ENCODE measurements around the gene EPB41L4A.

EPB41L4A gene

DNA sequence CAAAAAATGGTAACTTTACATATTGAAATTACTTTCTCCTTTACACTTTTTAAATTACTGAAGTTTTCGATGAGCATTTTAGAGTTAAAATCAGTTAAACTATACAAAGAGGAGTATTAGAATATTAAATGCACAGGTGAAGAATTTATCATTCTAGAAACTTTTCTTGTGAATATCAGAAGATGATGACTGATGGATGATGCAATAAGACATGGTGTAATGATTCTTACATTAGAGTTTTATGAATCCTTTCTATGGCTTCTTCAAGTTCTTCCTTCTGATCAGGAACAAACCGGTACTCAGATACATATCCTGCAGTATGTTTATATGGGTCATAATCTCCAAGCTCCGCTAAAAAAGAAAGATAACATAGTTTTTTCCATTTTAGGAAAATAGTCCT, 154.4 kb downstream of the EPB41L4A start:
- H3K4me3 ChIP-seq (ENCODE audit: low read depth, low read length), result no peak overlapping the region
- TF ChIP-seq, protein P1, sequence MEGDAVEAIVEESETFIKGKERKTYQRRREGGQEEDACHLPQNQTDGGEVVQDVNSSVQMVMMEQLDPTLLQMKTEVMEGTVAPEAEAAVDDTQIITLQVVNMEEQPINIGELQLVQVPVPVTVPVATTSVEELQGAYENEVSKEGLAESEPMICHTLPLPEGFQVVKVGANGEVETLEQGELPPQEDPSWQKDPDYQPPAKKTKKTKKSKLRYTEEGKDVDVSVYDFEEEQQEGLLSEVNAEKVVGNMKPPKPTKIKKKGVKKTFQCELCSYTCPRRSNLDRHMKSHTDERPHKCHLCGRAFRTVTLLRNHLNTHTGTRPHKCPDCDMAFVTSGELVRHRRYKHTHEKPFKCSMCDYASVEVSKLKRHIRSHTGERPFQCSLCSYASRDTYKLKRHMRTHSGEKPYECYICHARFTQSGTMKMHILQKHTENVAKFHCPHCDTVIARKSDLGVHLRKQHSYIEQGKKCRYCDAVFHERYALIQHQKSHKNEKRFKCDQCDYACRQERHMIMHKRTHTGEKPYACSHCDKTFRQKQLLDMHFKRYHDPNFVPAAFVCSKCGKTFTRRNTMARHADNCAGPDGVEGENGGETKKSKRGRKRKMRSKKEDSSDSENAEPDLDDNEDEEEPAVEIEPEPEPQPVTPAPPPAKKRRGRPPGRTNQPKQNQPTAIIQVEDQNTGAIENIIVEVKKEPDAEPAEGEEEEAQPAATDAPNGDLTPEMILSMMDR (IDR thresholded peaks at IDR 0.05; ENCODE audit: insufficient read depth, low read depth, low read length, missing control alignments), result no peak
- DNase-seq (ENCODE audit: low read depth), result no peak

- no peak overlapping the region for H3K4me3 ChIP-seq (ENCODE audit: low read depth, low read length)
- TF ChIP-seq, protein P1 (IDR thresholded peaks at IDR 0.05; ENCODE audit: insufficient read depth, low read depth, low read length, missing control alignments), result no peak
- DNase-seq (ENCODE audit: low read depth), result no peak
These were observed 154.9 kb downstream of the EPB41L4A start for GRCh38 chr5:112264151-112264550.

DNA sequence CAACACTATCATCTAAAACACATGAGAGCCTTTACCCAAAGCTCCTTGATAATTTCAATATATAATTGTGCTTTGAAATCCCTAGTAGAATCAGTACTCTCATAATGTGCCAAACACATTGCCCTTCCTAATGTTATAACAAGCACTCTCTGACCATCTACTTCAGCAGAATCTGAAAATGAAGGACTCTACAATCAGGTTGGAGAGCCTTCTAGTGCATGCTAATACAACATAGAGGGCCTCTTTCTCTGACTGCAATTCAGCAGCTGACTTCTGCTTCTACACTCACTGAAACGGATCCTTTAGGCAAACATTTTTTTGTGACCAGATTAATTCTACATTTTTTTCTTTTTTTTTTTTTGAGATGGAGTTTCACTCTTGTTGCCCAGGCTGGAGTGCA, 155.6 kb downstream of the EPB41L4A start:
- no peak for DNase-seq (ENCODE audit: low read depth)
- no peak overlapping the region for H3K4me3 ChIP-seq (ENCODE audit: low read depth, low read length)
- TF ChIP-seq, protein P1 (IDR thresholded peaks at IDR 0.05; ENCODE audit: insufficient read depth, low read depth, low read length, missing control alignments), result no peak

DNA sequence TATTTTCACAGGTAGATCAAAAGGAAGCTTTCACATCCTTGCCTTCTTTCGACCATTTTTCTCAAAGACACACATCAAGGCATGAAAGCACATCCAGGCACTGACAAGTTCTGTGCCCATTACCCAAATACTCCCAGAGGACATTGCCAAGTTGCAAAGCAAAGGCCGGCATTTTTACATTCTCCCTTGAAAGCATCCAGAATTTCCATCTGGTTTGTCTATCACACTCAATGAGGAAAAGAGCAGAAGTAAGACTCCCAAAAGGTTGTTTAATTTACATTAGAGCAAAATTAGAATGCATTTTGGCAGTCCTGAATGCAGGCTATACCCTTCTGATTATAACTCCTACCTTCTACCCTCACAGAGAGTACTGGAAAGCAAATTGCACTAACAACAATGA, 160.5 kb downstream of the EPB41L4A start:
- TF ChIP-seq, protein P1 (IDR thresholded peaks at IDR 0.05; ENCODE audit: insufficient read depth, low read depth, low read length, missing control alignments), result no peak
- no peak for DNase-seq (ENCODE audit: low read depth)
- H3K4me3 ChIP-seq (ENCODE audit: low read depth, low read length), result no peak overlapping the region

- no peak overlapping the region for H3K4me3 ChIP-seq (ENCODE audit: low read depth, low read length)
- no peak for DNase-seq (ENCODE audit: low read depth)
- TF ChIP-seq, protein P1 (IDR thresholded peaks at IDR 0.05; ENCODE audit: insufficient read depth, low read depth, low read length, missing control alignments), result no peak
These were observed 161.1 kb downstream of the EPB41L4A start for GRCh38 chr5:112257976-112258375.

DNA sequence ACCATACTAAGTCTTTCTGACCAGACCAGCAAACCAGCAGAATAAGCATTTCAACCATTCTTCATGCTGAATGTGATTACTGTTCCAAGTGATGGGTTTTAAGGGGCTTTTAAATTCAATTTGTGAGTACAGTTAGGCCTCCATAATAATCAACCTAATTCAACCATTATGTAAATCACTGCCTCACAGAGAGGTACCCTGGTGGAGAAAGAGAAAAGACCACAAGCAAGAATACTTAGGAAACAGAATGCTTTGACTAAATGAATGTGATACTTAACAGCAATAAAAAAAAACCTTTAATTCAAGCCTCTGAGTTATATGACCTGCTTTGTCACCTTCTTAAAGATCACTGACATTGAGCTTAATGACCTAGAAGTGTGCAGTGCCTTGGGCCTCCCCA, 162.1 kb downstream of the EPB41L4A start:
- no peak for DNase-seq (ENCODE audit: low read depth)
- no peak overlapping the region for H3K4me3 ChIP-seq (ENCODE audit: low read depth, low read length)
- TF ChIP-seq, protein P1 (IDR thresholded peaks at IDR 0.05; ENCODE audit: insufficient read depth, low read depth, low read length, missing control alignments), result no peak

DNA sequence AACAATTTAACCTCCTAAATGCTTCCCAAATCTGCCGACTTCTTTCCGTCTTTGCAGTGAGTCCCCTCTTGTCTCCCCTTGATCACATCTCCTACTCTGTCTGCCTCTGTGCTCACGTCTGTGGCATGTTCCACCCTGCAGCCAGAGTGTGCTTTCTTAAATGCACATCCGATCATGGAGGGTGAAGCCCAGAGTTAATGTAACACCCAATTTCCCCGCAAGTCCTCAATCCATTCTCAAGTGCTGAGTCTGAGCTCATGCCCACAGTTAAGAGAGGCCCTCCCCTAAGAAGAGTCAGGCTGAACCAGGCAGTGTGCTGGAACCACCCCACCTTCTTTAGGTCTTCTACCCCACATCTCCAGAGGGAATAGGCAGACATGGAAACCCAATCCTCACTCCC, 164.8 kb downstream of the EPB41L4A start:
- no peak overlapping the region for H3K4me3 ChIP-seq (ENCODE audit: low read depth, low read length)
- TF ChIP-seq, protein P1 (IDR thresholded peaks at IDR 0.05; ENCODE audit: insufficient read depth, low read depth, low read length, missing control alignments), result no peak
- DNase-seq (ENCODE audit: low read depth), result no peak

Measured in GM12865 (cell line).